ENCODE measurements around the gene DIPK1A.
"Not testable (repeated sequence)": the region's sequence is repeated elsewhere in the genome, so short reads cannot be mapped to it uniquely, and the experiment has no call there.

The DIPK1A gene

GRCh38 chr1:92921031-92922023, 39.9 kb downstream of the DIPK1A start:
- DNase-seq (ENCODE audit: low read depth in 1 of 2, low spot score in 1 of 2), result no peak

GRCh38 chr1:92916899-92917298, 44.4 kb downstream of the DIPK1A start:
- DNase-seq (ENCODE audit: low read depth in 1 of 2, low spot score in 1 of 2), result no peak

DNA sequence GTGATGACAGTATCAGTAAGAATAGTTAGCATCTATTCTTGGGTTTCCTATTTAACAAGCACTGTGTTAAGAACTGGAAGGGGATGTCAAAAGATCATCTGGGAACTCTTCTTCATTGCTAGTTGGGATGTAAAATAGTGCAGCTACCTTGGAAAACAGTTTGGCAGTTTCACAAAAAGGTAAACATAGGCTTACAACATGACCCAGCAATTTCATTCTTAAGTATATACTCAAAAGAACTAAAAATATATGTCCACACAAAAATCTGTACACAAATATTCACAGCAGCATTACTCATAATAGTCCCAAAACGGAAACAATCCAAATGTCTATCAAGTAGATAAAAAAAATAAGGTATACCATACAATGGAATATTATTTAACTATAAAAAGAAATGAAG, 45.7 kb downstream of the DIPK1A start:
- DNase-seq (ENCODE audit: low read depth in 1 of 2, low spot score in 1 of 2), result no peak

DNA sequence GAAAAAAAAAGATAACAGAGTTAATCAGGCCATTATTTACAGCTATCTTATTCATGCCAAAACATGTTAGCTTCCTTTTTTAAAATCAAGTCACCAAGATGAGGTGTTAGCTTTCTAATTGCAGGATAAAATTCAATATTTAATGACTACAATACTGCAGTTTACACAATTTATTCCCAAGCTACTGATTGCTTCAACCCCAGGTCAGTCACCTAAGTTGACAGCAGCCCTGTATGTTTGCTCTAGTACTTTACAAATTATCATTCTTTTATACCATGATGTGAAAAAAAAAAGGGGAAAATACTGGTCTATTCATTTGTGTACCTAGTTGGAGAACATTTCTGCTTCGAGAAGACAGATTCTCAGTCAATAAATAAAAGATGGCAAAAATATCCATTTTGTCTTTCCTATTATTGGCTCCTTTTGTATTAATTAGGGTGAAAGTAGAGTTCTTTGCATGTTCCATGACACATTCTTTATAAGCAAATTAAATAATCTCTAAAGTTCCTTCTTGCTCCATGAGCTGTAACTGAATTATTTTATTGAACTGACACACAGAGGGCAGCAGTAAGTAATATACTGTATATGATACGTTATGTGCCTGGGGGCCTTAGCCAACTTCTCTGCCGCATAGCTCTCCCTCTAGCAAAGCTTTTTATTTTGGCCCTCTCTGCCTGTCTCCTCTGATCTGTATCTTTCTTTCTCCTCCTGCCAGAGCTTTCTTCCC, 48.0 kb downstream of the DIPK1A start:
- DNase-seq (ENCODE audit: low read depth in 1 of 2, low spot score in 1 of 2), result no peak

GRCh38 chr1:92910081-92910480, 51.2 kb downstream of the DIPK1A start:
- no peak for DNase-seq (ENCODE audit: low read depth in 1 of 2, low spot score in 1 of 2)

DNA sequence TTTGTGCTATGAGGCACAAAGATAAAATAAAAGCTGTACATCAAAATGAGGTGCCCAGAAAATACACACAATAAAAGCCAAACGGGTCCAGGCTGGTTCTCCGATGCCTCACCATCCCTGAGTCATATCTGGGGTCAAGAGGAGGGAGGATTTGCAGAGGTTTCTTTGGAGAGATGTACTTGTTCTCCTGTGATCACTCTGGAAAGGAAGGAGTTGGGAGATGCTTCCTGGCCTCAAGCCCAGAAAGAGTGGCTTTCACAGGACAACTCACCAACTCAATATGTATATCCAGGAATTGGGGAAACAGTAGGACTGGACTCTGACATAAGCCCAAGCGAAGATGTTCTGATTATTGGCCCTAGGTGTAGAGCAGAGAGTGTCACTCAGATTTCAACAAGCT, 51.9 kb downstream of the DIPK1A start:
- DNase-seq (ENCODE audit: low read depth in 1 of 2, low spot score in 1 of 2), result no peak

GRCh38 chr1:92907949-92908684, 53.1 kb downstream of the DIPK1A start:
- no peak for DNase-seq (ENCODE audit: low read depth in 1 of 2, low spot score in 1 of 2)

DNA sequence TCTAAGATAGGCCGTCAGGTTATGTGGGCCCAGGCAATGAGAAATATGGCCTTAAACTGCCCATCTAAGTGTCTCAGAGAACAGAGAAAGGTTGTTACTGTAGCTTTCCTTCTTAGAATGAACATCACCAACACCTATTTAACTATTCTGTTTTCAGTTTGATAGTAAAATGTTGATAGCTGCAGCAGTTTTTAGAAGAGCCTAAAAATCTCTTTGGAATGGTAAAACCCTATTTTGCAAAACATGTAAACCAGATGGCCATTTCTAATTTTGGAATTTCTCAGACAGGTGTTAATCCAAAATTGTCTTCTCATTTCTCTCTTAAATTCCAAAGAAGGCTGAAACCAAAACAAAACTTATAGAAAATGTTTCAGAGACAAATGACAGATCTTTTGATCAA, 57.5 kb downstream of the DIPK1A start:
- no peak for DNase-seq (ENCODE audit: low read depth in 1 of 2, low spot score in 1 of 2)

GRCh38 chr1:92902406-92902744, 58.9 kb downstream of the DIPK1A start:
- no peak for DNase-seq (ENCODE audit: low read depth in 1 of 2, low spot score in 1 of 2)

GRCh38 chr1:92901699-92902405, 59.4 kb downstream of the DIPK1A start:
- DNase-seq (ENCODE audit: low read depth in 1 of 2, low spot score in 1 of 2), result no peak

GRCh38 chr1:92901126-92901525, 60.1 kb downstream of the DIPK1A start:
- DNase-seq (ENCODE audit: low read depth in 1 of 2, low spot score in 1 of 2), result no peak

DNA sequence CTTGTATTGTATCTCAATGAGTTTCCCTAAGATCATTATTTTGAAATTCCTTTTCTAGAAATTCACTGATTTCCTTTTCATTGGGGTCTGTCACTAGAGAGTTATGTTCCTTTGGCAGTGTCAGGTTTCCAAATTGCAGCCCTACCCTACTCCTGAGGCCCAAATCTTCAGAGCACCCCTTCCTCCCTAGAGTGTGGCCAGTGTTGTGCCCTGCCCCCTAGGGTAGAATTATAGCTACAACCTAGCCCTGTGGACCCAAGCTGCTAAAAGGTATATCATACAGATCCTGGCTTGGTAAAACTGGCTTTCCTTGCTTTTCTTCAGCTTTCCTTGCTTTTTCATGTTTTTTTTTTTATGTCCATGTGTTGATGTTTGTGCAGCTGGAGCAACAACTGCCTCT, 60.7 kb downstream of the DIPK1A start:
- no peak for DNase-seq (ENCODE audit: low read depth in 1 of 2, low spot score in 1 of 2)

DNA sequence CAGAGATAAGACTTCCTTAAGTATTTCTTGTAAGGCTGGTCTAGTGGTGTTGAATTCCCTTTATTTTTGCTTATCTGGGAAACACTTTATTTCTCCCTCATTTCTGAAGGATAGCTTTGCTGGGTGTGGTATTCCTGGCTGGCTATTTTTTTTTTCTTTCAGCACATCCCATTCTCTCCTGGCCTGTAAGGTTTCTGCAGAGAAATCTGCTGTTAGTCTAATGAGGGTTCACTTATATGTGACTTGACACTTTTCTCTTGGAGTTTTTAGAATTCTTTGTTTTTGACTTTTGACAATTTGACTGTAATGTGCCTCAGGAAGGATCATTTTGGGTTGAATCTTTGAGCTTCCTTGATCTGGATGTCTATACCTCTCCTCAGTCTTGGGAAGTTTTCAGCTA, 61.5 kb downstream of the DIPK1A start:
- no peak for DNase-seq (ENCODE audit: low read depth in 1 of 2, low spot score in 1 of 2)

DNA sequence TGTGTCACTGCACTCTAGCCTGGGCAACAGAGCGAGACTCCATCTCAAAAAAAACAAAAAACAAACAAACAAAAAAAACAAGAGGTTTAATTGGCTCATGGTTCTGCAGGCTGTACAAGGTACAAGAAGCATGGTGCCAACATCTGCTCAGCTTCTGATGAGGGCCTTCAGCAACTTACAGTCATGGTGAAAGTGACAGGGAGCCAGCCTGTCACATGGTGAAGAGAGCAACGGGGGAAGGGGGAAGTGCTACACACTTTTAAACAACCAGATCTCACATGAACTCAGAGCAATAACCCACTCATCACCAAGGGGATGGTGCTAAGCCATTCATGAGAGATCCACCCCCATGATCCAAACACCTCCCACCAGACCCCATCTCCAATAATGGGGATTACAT, 63.2 kb downstream of the DIPK1A start:
- DNase-seq (ENCODE audit: low read depth in 1 of 2, low spot score in 1 of 2), result not testable (repeated sequence)

DNA sequence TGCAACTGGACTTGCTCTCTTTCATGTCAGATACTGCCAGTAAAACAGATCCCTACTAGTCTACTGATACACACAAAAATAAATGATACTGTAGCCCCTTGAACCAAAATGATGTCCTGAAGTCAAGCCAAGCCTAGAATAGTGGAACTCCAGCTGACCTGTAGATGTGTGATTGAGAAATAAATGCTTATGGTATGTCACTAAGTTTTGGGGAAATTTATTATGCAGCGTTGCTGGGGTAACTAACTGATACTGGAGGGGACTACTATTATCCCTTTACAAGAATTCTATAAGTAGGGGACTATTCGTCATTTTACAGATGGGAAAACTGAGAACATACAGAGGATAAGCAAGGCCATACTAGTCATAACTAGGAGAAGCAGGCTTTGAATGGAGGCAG, 73.8 kb downstream of the DIPK1A start:
- DNase-seq (ENCODE audit: low read depth in 1 of 2, low spot score in 1 of 2), result no peak

GRCh38 chr1:92886886-92887419, 74.3 kb downstream of the DIPK1A start:
- no peak for DNase-seq (ENCODE audit: low read depth in 1 of 2, low spot score in 1 of 2)

DNA sequence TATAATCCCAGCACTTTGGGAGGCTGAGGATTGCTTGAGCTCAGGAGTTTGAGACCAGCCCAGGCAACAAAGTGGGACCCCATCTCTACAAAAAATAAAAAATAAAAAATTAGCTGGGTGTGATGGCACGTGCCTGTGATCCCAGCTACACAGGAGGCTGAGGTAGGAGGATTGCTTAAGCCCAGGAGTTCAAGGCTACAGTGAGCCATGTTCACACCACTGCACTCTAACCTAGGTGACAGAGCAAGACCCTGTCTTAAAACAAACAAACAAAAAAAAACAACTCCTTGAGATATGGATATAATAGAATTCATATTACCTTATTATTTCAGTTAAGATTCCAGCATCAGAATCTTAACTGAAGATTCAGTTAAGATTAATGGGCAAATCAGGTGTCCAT, 77.1 kb downstream of the DIPK1A start:
- DNase-seq (ENCODE audit: low read depth in 1 of 2, low spot score in 1 of 2), result no peak

- no peak for DNase-seq (ENCODE audit: low read depth in 1 of 2, low spot score in 1 of 2)
Measured at GRCh38 chr1:92883297-92883696, 78.0 kb downstream of the DIPK1A start.

DNA sequence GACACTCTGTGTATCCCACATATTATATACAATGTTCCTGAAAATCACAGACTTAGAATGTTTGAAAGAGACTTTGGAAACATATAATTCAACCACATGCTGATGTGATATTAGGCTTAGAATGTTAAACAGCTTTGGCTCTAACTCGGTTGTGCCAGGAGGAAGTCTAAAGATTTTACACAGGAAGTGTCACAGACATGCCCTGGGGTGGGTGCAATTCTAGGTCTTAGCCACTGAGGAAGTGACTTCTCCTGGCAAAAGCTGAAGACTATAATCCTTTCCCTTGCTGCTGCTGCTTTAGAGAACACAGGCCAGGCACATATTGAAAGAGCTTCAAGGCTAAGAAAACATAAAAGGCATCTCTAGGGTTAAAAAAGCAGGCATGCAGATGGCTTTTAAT, 78.4 kb downstream of the DIPK1A start:
- DNase-seq (ENCODE audit: low read depth in 1 of 2, low spot score in 1 of 2), result peak in 1 of 2 donors; percentile 11

GRCh38 chr1:92881391-92881790, 79.9 kb downstream of the DIPK1A start:
- DNase-seq (ENCODE audit: low read depth in 1 of 2, low spot score in 1 of 2), result no peak

Measured in stimulated activated CD4-positive, alpha-beta T cell treated with anti-CD3 and anti-CD28 coated beads, Interleukin-15, amount 100 ng/mL, for 1 hour (primary cell).